ENCODE results near the gene TAB2. TPM values are rescaled to one million over a fixed set of nuclear protein-coding genes. Genes with fewer than 3 reads are reported as not detected.

The TAB2 gene
- total RNA-seq, 2 experiments from 2014 or later, result 62.1 to 66.7 TPM

GRCh38 chr6:149286905-149287304 lies 30.6 kb upstream of the TAB2 start:
- Mint-ChIP-seq H3K27me3 (ENCODE audit: low read depth) (no peaks in the 10 kb centered on the region), H3K27ac (no peak overlapping the region), H3K9me3 (no peaks in the 10 kb centered on the region), H3K4me1 (ENCODE audit: low read depth) (peaks cover 6% of the 10 kb centered on the region), H3K36me3 (ENCODE audit: low read depth) (no peaks in the 10 kb centered on the region), H3K4me3 (no peak overlapping the region)
- intact Hi-C loops (cut with micrococcal nuclease), result no loop called here
- DNase-seq, result no peak
- CTCF ChIA-PET, result no interaction called here

- DNase-seq, result no peak
- H3K4me3 Mint-ChIP-seq, result no peak overlapping the region
- no peaks in the 10 kb centered on the region for H3K9me3 Mint-ChIP-seq
- peaks cover 9% of the 10 kb centered on the region for H3K4me1 Mint-ChIP-seq (ENCODE audit: low read depth)
- no peak overlapping the region for H3K27ac Mint-ChIP-seq
- intact Hi-C loops (cut with micrococcal nuclease), result no loop called here
- CTCF ChIA-PET, result interaction anchor here (0.7 to 2.0 kb wide), 2 partner anchors 143 to 207 kb away, joined by 3 to 5 read pairs; no protein-coding TSS in a partner anchor
- H3K36me3 Mint-ChIP-seq (ENCODE audit: low read depth), result no peaks in the 10 kb centered on the region
- H3K27me3 Mint-ChIP-seq (ENCODE audit: low read depth), result no peaks in the 10 kb centered on the region
These were observed 28.2 kb upstream of the TAB2 start for GRCh38 chr6:149289192-149289781.

- no peaks in the 10 kb centered on the region for H3K27me3 Mint-ChIP-seq (ENCODE audit: low read depth)
- H3K9me3 Mint-ChIP-seq, result no peaks in the 10 kb centered on the region
- intact Hi-C loops (cut with micrococcal nuclease), result no loop called here
- H3K4me1 Mint-ChIP-seq (ENCODE audit: low read depth), result peaks cover 5% of the 10 kb centered on the region
- H3K4me3 Mint-ChIP-seq, result no peak overlapping the region
- CTCF ChIA-PET, result interaction anchor here (2.0 kb wide), 1 partner anchor 142 kb away, joined by 5 read pairs; no protein-coding TSS in a partner anchor
- no peak overlapping the region for H3K27ac Mint-ChIP-seq
- no peaks in the 10 kb centered on the region for H3K36me3 Mint-ChIP-seq (ENCODE audit: low read depth)
- DNase-seq, result no peak
These were observed 27.5 kb upstream of the TAB2 start for GRCh38 chr6:149289966-149290365.

- H3K9me3 Mint-ChIP-seq, result no peaks in the 10 kb centered on the region
- H3K4me1 Mint-ChIP-seq (ENCODE audit: low read depth), result peaks cover 3% of the 10 kb centered on the region
- DNase-seq, result no peak
- no peaks in the 10 kb centered on the region for H3K27me3 Mint-ChIP-seq (ENCODE audit: low read depth)
- intact Hi-C loops (cut with micrococcal nuclease), result no loop called here
- CTCF ChIA-PET, result interaction anchor here (1.3 kb wide), 1 partner anchor 139 kb away, joined by 4 read pairs; no protein-coding TSS in a partner anchor
- no peak overlapping the region for H3K4me3 Mint-ChIP-seq
- H3K27ac Mint-ChIP-seq, result no peak overlapping the region
- no peaks in the 10 kb centered on the region for H3K36me3 Mint-ChIP-seq (ENCODE audit: low read depth)
These were observed 24.3 kb upstream of the TAB2 start for GRCh38 chr6:149293244-149293643.

GRCh38 chr6:149300563-149300962 lies 16.9 kb upstream of the TAB2 start:
- no peak for DNase-seq
- Mint-ChIP-seq H3K27ac (no peak overlapping the region), H3K36me3 (ENCODE audit: low read depth) (no peaks in the 10 kb centered on the region), H3K9me3 (no peaks in the 10 kb centered on the region), H3K4me1 (ENCODE audit: low read depth) (peaks cover 4% of the 10 kb centered on the region), H3K27me3 (ENCODE audit: low read depth) (no peaks in the 10 kb centered on the region), H3K4me3 (no peak overlapping the region)
- CTCF ChIA-PET, result interaction anchor here (0.5 to 0.7 kb wide), 2 partner anchors 153 to 274 kb away, joined by 3 read pairs; no protein-coding TSS in a partner anchor
- intact Hi-C loops (cut with micrococcal nuclease), result no loop called here

GRCh38 chr6:149302723-149303122 lies 14.8 kb upstream of the TAB2 start:
- intact Hi-C loops (cut with micrococcal nuclease), result no loop called here

GRCh38 chr6:149303468-149303867 lies 14.0 kb upstream of the TAB2 start:
- intact Hi-C loops (cut with micrococcal nuclease), result no loop called here
- CTCF ChIA-PET, result no interaction called here
- DNase-seq, result no peak
- Mint-ChIP-seq H3K36me3 (ENCODE audit: low read depth) (no peaks in the 10 kb centered on the region), H3K4me3 (no peak overlapping the region), H3K9me3 (no peaks in the 10 kb centered on the region), H3K27ac (no peak overlapping the region), H3K27me3 (ENCODE audit: low read depth) (no peaks in the 10 kb centered on the region), H3K4me1 (ENCODE audit: low read depth) (peaks cover 4% of the 10 kb centered on the region)

More at GRCh38 chr6:149302723-149303122, 14.8 kb upstream of the TAB2 start:
- Mint-ChIP-seq H3K4me3 (no peak overlapping the region), H3K9me3 (no peaks in the 10 kb centered on the region), H3K36me3 (ENCODE audit: low read depth) (no peaks in the 10 kb centered on the region), H3K27ac (no peak overlapping the region), H3K27me3 (ENCODE audit: low read depth) (no peaks in the 10 kb centered on the region), H3K4me1 (ENCODE audit: low read depth) (peaks cover 4% of the 10 kb centered on the region)
- no peak for DNase-seq
- CTCF ChIA-PET, result no interaction called here

- H3K9me3 Mint-ChIP-seq, result no peaks in the 10 kb centered on the region
- no peaks in the 10 kb centered on the region for H3K36me3 Mint-ChIP-seq (ENCODE audit: low read depth)
- no peak overlapping the region for H3K27ac Mint-ChIP-seq
- intact Hi-C loops (cut with micrococcal nuclease), result no loop called here
- no peak for DNase-seq
- no peaks in the 10 kb centered on the region for H3K27me3 Mint-ChIP-seq (ENCODE audit: low read depth)
- H3K4me3 Mint-ChIP-seq, result no peak overlapping the region
- peaks cover 4% of the 10 kb centered on the region for H3K4me1 Mint-ChIP-seq (ENCODE audit: low read depth)
- CTCF ChIA-PET, result interaction anchor here (0.8 to 1.4 kb wide), 2 partner anchors 11 to 37 kb away, joined by 3 read pairs; no protein-coding TSS in a partner anchor
These were observed 12.1 kb upstream of the TAB2 start for GRCh38 chr6:149305372-149305771.

- Mint-ChIP-seq H3K9me3 (no peaks in the 10 kb centered on the region), H3K4me3 (no peak overlapping the region), H3K4me1 (ENCODE audit: low read depth) (peaks cover 4% of the 10 kb centered on the region), H3K27me3 (ENCODE audit: low read depth) (no peaks in the 10 kb centered on the region), H3K36me3 (ENCODE audit: low read depth) (no peaks in the 10 kb centered on the region), H3K27ac (no peak overlapping the region)
- CTCF ChIA-PET, result no interaction called here
- intact Hi-C loops (cut with micrococcal nuclease), result no loop called here
- no peak for DNase-seq
These were observed 10.5 kb upstream of the TAB2 start for GRCh38 chr6:149306967-149307366.

GRCh38 chr6:149311293-149311692 lies 6.2 kb upstream of the TAB2 start:
- no peak for DNase-seq
- H3K4me1 Mint-ChIP-seq (ENCODE audit: low read depth), result peaks cover 17% of the 10 kb centered on the region
- intact Hi-C loops (cut with micrococcal nuclease), result no loop called here
- H3K4me3 Mint-ChIP-seq, result no peak overlapping the region
- H3K27ac Mint-ChIP-seq, result no peak overlapping the region
- CTCF ChIA-PET, result interaction anchor here (0.5 to 1.2 kb wide), 2 partner anchors 10 to 31 kb away, joined by 3 read pairs; no protein-coding TSS in a partner anchor
- H3K27me3 Mint-ChIP-seq (ENCODE audit: low read depth), result no peaks in the 10 kb centered on the region
- no peaks in the 10 kb centered on the region for H3K36me3 Mint-ChIP-seq (ENCODE audit: low read depth)
- H3K9me3 Mint-ChIP-seq, result no peaks in the 10 kb centered on the region

GRCh38 chr6:149311766-149312165 lies 5.7 kb upstream of the TAB2 start:
- no peak for DNase-seq
- no peaks in the 10 kb centered on the region for H3K36me3 Mint-ChIP-seq (ENCODE audit: low read depth)
- CTCF ChIA-PET, result interaction anchor here (0.5 to 1.2 kb wide), 2 partner anchors 10 to 31 kb away, joined by 3 read pairs; no protein-coding TSS in a partner anchor
- H3K9me3 Mint-ChIP-seq, result no peaks in the 10 kb centered on the region
- intact Hi-C loops (cut with micrococcal nuclease), result no loop called here
- H3K27me3 Mint-ChIP-seq (ENCODE audit: low read depth), result no peaks in the 10 kb centered on the region
- H3K4me1 Mint-ChIP-seq (ENCODE audit: low read depth), result peaks cover 17% of the 10 kb centered on the region
- H3K27ac Mint-ChIP-seq, result no peak overlapping the region
- no peak overlapping the region for H3K4me3 Mint-ChIP-seq

- Mint-ChIP-seq H3K27me3 (ENCODE audit: low read depth) (no peaks in the 10 kb centered on the region), H3K4me1 (ENCODE audit: low read depth) (peaks cover 17% of the 10 kb centered on the region), H3K4me3 (no peak overlapping the region), H3K9me3 (no peaks in the 10 kb centered on the region), H3K36me3 (ENCODE audit: low read depth) (no peaks in the 10 kb centered on the region), H3K27ac (no peak overlapping the region)
- no peak for DNase-seq
- CTCF ChIA-PET, result no interaction called here
- intact Hi-C loops (cut with micrococcal nuclease), result no loop called here
These were observed 4.4 kb upstream of the TAB2 start for GRCh38 chr6:149313070-149313469.

GRCh38 chr6:149313861-149314260 lies 3.7 kb upstream of the TAB2 start:
- H3K9me3 Mint-ChIP-seq, result no peaks in the 10 kb centered on the region
- no peak overlapping the region for H3K4me3 Mint-ChIP-seq
- H3K27me3 Mint-ChIP-seq (ENCODE audit: low read depth), result no peaks in the 10 kb centered on the region
- CTCF ChIA-PET, result no interaction called here
- peaks cover 3% of the 10 kb centered on the region for H3K36me3 Mint-ChIP-seq (ENCODE audit: low read depth)
- no peak for DNase-seq
- intact Hi-C loops (cut with micrococcal nuclease), result no loop called here
- peaks cover 17% of the 10 kb centered on the region for H3K4me1 Mint-ChIP-seq (ENCODE audit: low read depth)
- H3K27ac Mint-ChIP-seq, result no peak overlapping the region
